Neural cell (in vitro differentiated cells): ENCODE results near the gene PTRH1. TPM values are rescaled to one million over a fixed set of nuclear protein-coding genes. Genes with fewer than 3 reads are reported as not detected.
"Not testable (repeated sequence)": the region's sequence is repeated elsewhere in the genome, so short reads cannot be mapped to it uniquely, and the experiment has no call there.

ENCODE experiments used
- H2AFZ ChIP-seq: fragments of 200-600, 300-800 bp; sonication (generic), shearing (Covaris generic); 2 replicates; pipeline ENCODE4 v1.6.0; 2014; ENCODE audit warnings: low read depth, mild to moderate bottlenecking, antibody characterized with exemption, low read length, moderate library complexity
- H3F3A ChIP-seq: fragments of 200-600 bp; shearing (Covaris generic); 2 replicates; pipeline ENCODE4 v1.6.1; 2016; ENCODE audit warnings: mild to moderate bottlenecking, moderate library complexity, mixed read lengths, antibody characterized with exemption, low read length; ENCODE audit not compliant: insufficient read depth, poor library complexity, severe bottlenecking
- H3K27ac ChIP-seq: fragments of 200-600, 300-800 bp; sonication (generic), shearing (Covaris generic); 2 replicates; pipeline ENCODE4 v1.5.1; 2014; ENCODE audit warnings: mild to moderate bottlenecking, low read length, moderate library complexity
- H3K27me3 ChIP-seq: fragments of 300-800, 200-600 bp; sonication (generic), shearing (Covaris generic); 2 replicates; pipeline ENCODE4 v1.6.0; 2014; ENCODE audit warnings: mild to moderate bottlenecking, low read depth, low read length, moderate library complexity; ENCODE audit not compliant: insufficient read depth
- H3K36me3 ChIP-seq: fragments of 300-800, 200-600 bp; sonication (generic), shearing (Covaris generic); 2 replicates; pipeline ENCODE4 v1.5.1; 2014; ENCODE audit warnings: mild to moderate bottlenecking, antibody characterized with exemption, low read length, moderate library complexity; ENCODE audit not compliant: insufficient read depth
- H3K4me2 ChIP-seq: fragments of 300-800, 200-600 bp; sonication (generic), shearing (Covaris generic); 2 replicates; pipeline ENCODE4 v1.6.0; 2014; ENCODE audit warnings: mild to moderate bottlenecking, low read length
- H3K4me3 ChIP-seq: fragments of 300-800, 200-600 bp; sonication (generic), shearing (Covaris generic); 2 replicates; pipeline ENCODE4 v1.5.1; 2014; ENCODE audit warnings: mild to moderate bottlenecking, low read length, moderate library complexity
- H3K79me2 ChIP-seq: fragments of 200-600 bp; shearing (Covaris generic); replicated peaks from 2 replicates; pipeline ENCODE4 v1.6.0; 2014; ENCODE audit warnings: mild to moderate bottlenecking, low read length, moderate library complexity; ENCODE audit not compliant: insufficient read depth
- H3K9ac ChIP-seq: fragments of 300-800, 200-600 bp; sonication (generic), shearing (Covaris generic); 2 replicates; pipeline ENCODE4 v1.6.1; 2016; ENCODE audit warnings: mild to moderate bottlenecking, low read length, mixed read lengths
- H3K9me2 ChIP-seq: fragments of 200-600 bp; shearing (Covaris generic); 2 replicates; pipeline ENCODE4 v1.6.1; 2016; ENCODE audit warnings: mild to moderate bottlenecking, low read length, mixed read lengths; ENCODE audit not compliant: insufficient read depth
- H3K9me3 ChIP-seq: fragments of 200-600, 300-800 bp; sonication (generic), shearing (Covaris generic); 2 replicates; pipeline ENCODE4 v1.6.1; 2016; ENCODE audit warnings: mild to moderate bottlenecking, mixed run types, low read length, moderate library complexity, mixed read lengths
- H4K20me1 ChIP-seq: fragments of 200-600 bp; shearing (Covaris generic); 2 replicates; pipeline ENCODE4 v1.6.1; 2016; ENCODE audit warnings: mild to moderate bottlenecking, mixed run types; ENCODE audit not compliant: insufficient read depth
- EP300 ChIP-seq: fragments of 450-650 bp; conservative IDR thresholded peaks from 2 replicates; pipeline ENCODE4 v1.6.1; 2014; ENCODE audit warnings: antibody characterized with exemption, mild to moderate bottlenecking, moderate library complexity; ENCODE audit not compliant: poor library complexity, severe bottlenecking
- EZH2 ChIP-seq: fragments of 200-600, 300-800 bp; shearing (Covaris generic), sonication (generic); IDR thresholded peaks from 2 replicates; pipeline ENCODE4 v1.6.1; 2014; ENCODE audit warnings: antibody characterized with exemption, low read length, borderline replicate concordance, mild to moderate bottlenecking; ENCODE audit not compliant: insufficient read depth, poor library complexity, severe bottlenecking
- MXI1 ChIP-seq: fragments of 450-650 bp; conservative IDR thresholded peaks from 2 replicates; pipeline ENCODE4 v1.6.1; 2014; ENCODE audit warnings: antibody characterized with exemption, mild to moderate bottlenecking; ENCODE audit not compliant: poor library complexity, severe bottlenecking
- POLR2AphosphoS5 ChIP-seq: IDR thresholded peaks from 2 replicates; pipeline ENCODE4 v1.6.1; 2012
- RAD21 ChIP-seq: fragments of 450-650 bp; conservative IDR thresholded peaks from 2 replicates; pipeline ENCODE4 v1.6.1; 2014; ENCODE audit warnings: antibody characterized with exemption, mild to moderate bottlenecking, moderate library complexity
- SMC3 ChIP-seq: fragments of 450-650 bp; conservative IDR thresholded peaks from 2 replicates; pipeline ENCODE4 v1.6.1; 2014; ENCODE audit warnings: antibody characterized with exemption, mild to moderate bottlenecking, moderate library complexity; ENCODE audit not compliant: poor library complexity
- TAF1 ChIP-seq: IDR thresholded peaks from 2 replicates; pipeline ENCODE4 v1.6.1; 2012; ENCODE audit warnings: low read depth
- polyA plus RNA-seq: library from polyadenylated mRNA; depleted of rRNA; stranded (reverse); fragments of >200 nt; gene quantifications from 2 replicates; pipeline ENCODE4 v1.2.3, GENCODE V29; 2014
- TF ChIP-seq, protein P1 (sequence below): IDR thresholded peaks from 2 replicates; pipeline ENCODE4 v1.6.1; 2012; ENCODE audit warnings: borderline replicate concordance
- TF ChIP-seq, protein P2 (sequence below): fragments of 450-650 bp; IDR thresholded peaks from 2 replicates; pipeline ENCODE4 v1.5.1; 2014; ENCODE audit warnings: antibody characterized with exemption, mild to moderate bottlenecking, moderate library complexity; ENCODE audit not compliant: poor library complexity, severe bottlenecking

PTRH1 gene
- polyA plus RNA-seq, 1 donor from 2014 or later = 20.0 TPM

DNA sequence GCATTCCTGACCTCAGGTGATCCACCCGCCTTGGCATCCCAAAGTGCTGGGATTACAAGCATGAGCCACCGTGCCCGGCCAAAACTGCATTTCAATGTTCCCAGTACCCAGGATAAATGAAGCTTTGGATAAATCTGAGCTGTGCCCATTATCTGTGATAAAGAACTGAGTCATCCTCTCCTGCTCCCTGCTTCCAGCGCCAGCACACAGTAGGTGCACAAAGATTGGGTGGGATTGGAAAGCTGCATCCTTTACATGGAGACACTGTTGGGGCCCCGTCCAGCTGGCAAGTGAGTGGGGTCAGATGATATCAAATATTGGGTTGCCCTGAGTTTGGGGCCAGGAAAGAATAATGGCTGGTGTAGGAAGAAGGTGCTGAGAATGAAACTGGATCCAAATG lies 45.6 kb upstream of the PTRH1 start:
- Histone ChIP-seq H3K4me3 (no peak overlapping the region), H3K27ac (no peak overlapping the region), H3K9me2 (no peaks in the 10 kb centered on the region), H3K4me2 (no peak overlapping the region), H3F3A (no peaks in the 10 kb centered on the region), H3K36me3 (no peaks in the 10 kb centered on the region), H3K27me3 (no peaks in the 10 kb centered on the region), H3K9ac (no peak overlapping the region), H4K20me1 (no peaks in the 10 kb centered on the region), H3K79me2 (peaks cover 3% of the 10 kb centered on the region), H3K9me3 (no peaks in the 10 kb centered on the region), H2AFZ (no peak overlapping the region)
- TF ChIP-seq RAD21 = no peak

DNA sequence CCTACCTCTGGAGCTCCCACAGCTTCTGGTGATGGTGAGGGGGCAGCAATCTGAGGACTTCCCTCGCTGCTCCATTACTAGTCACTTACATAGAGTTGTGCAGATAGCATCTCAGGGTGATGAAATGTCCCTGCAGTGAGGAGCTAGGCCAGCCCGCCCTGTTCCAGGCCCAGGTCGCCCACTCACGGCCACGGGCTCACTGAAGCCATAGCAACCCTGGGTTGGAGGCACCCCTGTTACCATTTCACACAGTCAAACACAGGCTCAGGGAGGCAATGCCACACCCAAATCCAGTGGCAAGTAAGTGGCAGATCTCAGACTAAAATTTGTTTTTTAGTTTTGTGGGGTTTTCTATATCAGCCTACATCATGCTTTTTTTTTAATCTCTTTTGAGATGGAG lies 43.4 kb upstream of the PTRH1 start:
- Histone ChIP-seq H3F3A (no peaks in the 10 kb centered on the region), H3K4me2 (no peak overlapping the region), H3K79me2 (peaks cover 8% of the 10 kb centered on the region), H3K9me2 (no peaks in the 10 kb centered on the region), H4K20me1 (no peaks in the 10 kb centered on the region), H3K4me3 (no peak overlapping the region), H3K27ac (no peak overlapping the region), H3K36me3 (no peaks in the 10 kb centered on the region), H2AFZ (no peak overlapping the region), H3K27me3 (no peaks in the 10 kb centered on the region), H3K9me3 (no peaks in the 10 kb centered on the region), H3K9ac (no peak overlapping the region)
- TF ChIP-seq EZH2 = no peak
- TF ChIP-seq POLR2AphosphoS5 = no peak
- no peak for TF ChIP-seq TAF1
- TF ChIP-seq, protein P1, sequence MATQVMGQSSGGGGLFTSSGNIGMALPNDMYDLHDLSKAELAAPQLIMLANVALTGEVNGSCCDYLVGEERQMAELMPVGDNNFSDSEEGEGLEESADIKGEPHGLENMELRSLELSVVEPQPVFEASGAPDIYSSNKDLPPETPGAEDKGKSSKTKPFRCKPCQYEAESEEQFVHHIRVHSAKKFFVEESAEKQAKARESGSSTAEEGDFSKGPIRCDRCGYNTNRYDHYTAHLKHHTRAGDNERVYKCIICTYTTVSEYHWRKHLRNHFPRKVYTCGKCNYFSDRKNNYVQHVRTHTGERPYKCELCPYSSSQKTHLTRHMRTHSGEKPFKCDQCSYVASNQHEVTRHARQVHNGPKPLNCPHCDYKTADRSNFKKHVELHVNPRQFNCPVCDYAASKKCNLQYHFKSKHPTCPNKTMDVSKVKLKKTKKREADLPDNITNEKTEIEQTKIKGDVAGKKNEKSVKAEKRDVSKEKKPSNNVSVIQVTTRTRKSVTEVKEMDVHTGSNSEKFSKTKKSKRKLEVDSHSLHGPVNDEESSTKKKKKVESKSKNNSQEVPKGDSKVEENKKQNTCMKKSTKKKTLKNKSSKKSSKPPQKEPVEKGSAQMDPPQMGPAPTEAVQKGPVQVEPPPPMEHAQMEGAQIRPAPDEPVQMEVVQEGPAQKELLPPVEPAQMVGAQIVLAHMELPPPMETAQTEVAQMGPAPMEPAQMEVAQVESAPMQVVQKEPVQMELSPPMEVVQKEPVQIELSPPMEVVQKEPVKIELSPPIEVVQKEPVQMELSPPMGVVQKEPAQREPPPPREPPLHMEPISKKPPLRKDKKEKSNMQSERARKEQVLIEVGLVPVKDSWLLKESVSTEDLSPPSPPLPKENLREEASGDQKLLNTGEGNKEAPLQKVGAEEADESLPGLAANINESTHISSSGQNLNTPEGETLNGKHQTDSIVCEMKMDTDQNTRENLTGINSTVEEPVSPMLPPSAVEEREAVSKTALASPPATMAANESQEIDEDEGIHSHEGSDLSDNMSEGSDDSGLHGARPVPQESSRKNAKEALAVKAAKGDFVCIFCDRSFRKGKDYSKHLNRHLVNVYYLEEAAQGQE = no peak
- TF ChIP-seq, protein P2, sequence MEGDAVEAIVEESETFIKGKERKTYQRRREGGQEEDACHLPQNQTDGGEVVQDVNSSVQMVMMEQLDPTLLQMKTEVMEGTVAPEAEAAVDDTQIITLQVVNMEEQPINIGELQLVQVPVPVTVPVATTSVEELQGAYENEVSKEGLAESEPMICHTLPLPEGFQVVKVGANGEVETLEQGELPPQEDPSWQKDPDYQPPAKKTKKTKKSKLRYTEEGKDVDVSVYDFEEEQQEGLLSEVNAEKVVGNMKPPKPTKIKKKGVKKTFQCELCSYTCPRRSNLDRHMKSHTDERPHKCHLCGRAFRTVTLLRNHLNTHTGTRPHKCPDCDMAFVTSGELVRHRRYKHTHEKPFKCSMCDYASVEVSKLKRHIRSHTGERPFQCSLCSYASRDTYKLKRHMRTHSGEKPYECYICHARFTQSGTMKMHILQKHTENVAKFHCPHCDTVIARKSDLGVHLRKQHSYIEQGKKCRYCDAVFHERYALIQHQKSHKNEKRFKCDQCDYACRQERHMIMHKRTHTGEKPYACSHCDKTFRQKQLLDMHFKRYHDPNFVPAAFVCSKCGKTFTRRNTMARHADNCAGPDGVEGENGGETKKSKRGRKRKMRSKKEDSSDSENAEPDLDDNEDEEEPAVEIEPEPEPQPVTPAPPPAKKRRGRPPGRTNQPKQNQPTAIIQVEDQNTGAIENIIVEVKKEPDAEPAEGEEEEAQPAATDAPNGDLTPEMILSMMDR = no peak
- no peak for TF ChIP-seq EP300
- TF ChIP-seq SMC3 = no peak
- no peak for TF ChIP-seq RAD21
- no peak for TF ChIP-seq MXI1

DNA sequence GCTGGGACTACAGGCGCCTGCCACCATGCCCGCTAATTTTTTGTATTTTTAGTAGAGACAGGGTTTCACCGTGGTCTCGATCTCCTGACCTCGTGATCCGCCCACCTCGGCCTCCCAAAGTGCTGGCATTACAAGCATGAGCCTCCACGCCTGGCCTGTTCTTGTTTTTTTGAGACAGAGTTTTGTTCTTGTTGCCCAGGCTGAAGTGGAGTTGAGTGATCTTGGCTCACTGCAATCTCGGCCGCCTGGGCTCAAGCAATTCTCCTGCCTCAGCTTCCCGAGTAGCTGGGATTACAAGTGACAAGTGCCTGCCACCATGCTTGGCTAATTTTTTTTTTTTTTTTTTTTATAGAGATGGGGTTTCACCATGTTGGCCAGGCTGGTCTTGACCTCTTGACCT lies 41.3 kb upstream of the PTRH1 start:
- H3K27ac ChIP-seq, H3K9ac ChIP-seq, H3K9me3 ChIP-seq, H2AFZ ChIP-seq, H4K20me1 ChIP-seq, H3K4me3 ChIP-seq, H3K36me3 ChIP-seq, H3K27me3 ChIP-seq, H3F3A ChIP-seq, H3K4me2 ChIP-seq, H3K9me2 ChIP-seq: not testable (repeated sequence)
- peaks cover 26% of the 10 kb centered on the region for H3K79me2 ChIP-seq
